Adrenal gland (tissue), 5 donors: ENCODE results near the gene GLRX.

Experiments
- POLR2A ChIP-seq, 2 donors: fragments of 450-650 bp; IDR thresholded peaks; one replicate each; pipeline ENCODE4 v1.6.1; 2017; ENCODE audit warnings: antibody characterized with exemption in 2 of 2, mild to moderate bottlenecking in 2 of 2, moderate library complexity in 1 of 2
- TF ChIP-seq, protein P1 (sequence below), 6 experiments: fragments of 450-650 bp in 4 of 6; fragments of 200-600 bp in 2 of 6; sonication (generic) in 1 of 6; IDR thresholded peaks; 1 replicate in 5 of 6; 2 replicates in 1 of 6; pipeline versions ENCODE4 v1.5.1 to v1.8.0; 2016 to 2021; ENCODE audit warnings: antibody characterized with exemption in 6 of 6, mild to moderate bottlenecking in 2 of 6, moderate library complexity in 1 of 6
- donor health status: DM: no; HTN: no; CAD: no.

DNA sequence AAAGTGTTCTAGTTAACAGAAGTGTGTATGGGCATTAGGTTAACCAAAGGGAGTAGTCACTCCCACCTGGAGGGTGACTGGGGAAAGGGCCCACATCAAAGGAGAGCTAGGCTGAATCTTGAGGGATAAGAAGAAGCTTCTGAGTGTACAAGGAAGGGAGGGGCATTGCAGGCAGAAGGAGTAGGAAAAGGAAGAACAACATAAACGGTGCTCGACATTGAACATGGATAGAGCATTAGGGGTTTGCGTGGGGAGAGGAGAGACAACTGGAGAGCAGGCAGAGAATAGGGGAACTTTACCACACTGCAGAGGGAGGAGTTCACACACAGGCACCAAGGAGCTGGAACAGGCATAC, 5.3 kb upstream of the GLRX start:
- TF ChIP-seq, protein P1, sequence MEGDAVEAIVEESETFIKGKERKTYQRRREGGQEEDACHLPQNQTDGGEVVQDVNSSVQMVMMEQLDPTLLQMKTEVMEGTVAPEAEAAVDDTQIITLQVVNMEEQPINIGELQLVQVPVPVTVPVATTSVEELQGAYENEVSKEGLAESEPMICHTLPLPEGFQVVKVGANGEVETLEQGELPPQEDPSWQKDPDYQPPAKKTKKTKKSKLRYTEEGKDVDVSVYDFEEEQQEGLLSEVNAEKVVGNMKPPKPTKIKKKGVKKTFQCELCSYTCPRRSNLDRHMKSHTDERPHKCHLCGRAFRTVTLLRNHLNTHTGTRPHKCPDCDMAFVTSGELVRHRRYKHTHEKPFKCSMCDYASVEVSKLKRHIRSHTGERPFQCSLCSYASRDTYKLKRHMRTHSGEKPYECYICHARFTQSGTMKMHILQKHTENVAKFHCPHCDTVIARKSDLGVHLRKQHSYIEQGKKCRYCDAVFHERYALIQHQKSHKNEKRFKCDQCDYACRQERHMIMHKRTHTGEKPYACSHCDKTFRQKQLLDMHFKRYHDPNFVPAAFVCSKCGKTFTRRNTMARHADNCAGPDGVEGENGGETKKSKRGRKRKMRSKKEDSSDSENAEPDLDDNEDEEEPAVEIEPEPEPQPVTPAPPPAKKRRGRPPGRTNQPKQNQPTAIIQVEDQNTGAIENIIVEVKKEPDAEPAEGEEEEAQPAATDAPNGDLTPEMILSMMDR (IDR thresholded peaks at IDR 0.05) = no peak
- TF ChIP-seq POLR2A (IDR thresholded peaks at IDR 0.05) = no peak
